HG03095 (cell line): ENCODE data around the gene NUTF2.

Experiments
- ATAC-seq: cut with Tn5 transposase; IDR thresholded peaks from one replicate; pipeline ENCODE4 v1.9.1; 2021; ENCODE audit warnings: moderate library complexity; ENCODE audit not compliant: unreplicated experiment

Gene NUTF2

DNA sequence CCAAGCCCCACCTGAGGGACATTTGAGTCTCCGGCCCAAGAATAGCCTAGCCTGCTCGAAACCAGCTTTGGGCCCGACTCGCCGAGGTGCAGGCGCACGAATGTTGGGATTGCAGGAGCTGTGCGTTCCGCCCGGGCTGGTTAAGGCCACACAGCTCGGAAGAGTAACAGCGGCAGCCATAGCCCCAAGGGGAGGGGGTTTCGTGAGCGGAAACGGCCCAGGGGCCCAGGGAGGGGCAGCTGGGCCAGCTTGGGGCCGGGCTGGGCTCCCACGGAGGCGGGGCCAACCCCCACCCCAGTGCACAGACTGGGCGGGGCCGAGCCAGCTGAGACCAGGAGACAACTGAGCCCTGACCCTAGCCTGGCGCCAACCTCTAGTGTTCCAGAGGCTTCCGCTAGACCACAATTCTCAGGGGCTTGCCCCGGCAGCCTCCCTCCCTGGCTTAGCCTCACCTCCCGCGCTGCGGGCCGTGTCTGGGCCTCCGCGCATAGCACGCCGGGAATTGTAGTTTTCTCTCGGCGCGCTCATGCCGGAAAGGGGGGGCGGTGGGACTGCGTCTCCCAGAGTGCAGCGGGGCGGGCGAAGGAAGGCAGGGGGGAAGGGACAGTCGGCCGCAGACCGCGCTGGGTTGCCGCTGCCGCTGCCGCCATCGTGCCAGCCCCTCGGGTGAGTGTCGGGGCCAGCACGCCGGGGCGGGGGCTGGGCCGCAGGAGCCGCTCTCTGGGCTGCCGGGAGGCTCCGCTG, at the start of gene NUTF2:
TSS of gene NUTF2 (plus strand) at position 614 of the 744 bp plus-strand sequence. CDS start 18,198 bp downstream, outside the sequence.
- peak; percentile 52 for ATAC-seq

DNA sequence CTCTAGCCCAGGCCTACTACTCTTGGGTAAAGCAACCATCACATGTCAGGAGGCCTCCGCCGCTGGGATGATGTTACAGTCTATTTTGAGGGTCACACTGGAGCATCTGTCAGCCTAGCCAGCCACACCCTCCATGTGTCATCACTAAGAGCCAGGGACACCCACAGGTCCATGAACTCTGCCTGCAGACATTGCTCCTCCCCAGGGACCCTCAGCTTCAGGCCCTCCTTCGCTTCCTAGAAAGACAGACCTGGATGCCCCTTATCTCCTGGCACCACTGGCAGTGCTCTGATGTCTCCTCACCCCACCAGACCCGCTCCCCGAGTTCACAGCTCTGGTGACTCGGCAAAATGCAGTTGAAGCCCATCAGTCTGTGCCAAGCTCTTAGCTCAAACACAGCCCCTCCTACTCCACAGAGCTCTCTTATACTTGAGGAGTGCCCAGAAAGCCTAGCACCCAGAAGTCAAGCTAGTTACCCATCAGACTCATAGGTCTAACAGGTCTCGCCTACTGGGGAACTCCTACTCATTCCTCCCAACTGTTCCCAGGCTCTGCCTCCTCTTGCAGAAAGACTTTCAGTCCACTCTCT, 46.3 kb upstream of the NUTF2 start:
- ATAC-seq: no peak

DNA sequence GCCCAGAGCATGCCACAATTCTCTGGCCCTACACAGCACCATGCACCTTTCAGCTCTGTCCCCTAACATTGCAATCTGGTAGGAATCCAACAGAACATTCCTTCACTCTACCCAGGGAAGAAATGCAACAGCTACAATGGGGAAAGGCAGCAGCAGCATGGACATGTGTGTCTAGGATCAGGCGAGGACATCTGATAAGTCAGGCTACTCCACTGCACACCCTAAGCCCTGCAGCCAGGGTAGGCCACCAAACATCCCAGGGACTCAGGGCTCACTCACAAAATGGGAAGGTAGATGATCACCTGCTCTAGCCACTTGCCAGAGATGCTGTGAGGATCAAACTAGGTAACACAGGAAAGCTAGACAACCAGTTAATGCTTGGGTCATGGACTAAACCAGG, 45.5 kb upstream of the NUTF2 start:
- ATAC-seq: no peak

DNA sequence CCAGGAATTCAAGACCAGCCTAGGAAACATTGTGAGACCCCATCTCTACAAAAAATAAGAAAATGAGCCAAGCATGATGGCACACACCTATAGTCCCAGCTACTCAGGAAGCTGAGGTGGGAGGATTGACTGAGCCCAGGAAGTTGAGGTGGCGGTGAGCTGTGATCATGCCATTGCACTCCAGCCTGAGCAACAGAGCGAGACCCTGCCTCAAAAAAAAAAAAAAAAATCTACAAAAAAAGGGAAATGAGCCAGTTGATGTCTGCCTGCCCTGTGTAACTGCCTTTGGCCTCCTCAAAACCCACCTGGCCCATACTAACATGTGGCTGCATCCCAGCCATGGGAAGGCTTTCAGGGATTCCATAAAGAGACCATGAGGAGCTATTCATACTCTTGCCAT, 44.9 kb upstream of the NUTF2 start:
- no peak for ATAC-seq

DNA sequence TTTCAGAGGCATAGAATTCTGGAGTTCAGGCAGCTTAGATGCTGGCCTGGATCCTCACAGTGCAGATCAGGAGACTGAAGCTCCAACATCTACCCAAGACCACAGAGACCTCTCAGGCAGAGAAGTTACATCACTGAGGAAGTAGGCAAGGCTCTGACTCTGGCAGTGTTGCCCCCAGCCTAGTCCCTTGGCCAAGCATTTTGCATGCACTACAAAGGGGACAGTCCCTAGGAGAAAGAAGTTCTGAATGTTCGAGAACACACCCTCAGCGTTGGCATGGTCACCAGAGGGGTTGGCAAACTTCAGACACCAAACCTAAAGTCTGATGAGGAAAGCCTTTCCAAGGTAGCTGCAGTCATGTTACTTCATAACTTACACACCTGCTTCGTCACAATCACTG, 42.8 kb upstream of the NUTF2 start:
- ATAC-seq: no peak

DNA sequence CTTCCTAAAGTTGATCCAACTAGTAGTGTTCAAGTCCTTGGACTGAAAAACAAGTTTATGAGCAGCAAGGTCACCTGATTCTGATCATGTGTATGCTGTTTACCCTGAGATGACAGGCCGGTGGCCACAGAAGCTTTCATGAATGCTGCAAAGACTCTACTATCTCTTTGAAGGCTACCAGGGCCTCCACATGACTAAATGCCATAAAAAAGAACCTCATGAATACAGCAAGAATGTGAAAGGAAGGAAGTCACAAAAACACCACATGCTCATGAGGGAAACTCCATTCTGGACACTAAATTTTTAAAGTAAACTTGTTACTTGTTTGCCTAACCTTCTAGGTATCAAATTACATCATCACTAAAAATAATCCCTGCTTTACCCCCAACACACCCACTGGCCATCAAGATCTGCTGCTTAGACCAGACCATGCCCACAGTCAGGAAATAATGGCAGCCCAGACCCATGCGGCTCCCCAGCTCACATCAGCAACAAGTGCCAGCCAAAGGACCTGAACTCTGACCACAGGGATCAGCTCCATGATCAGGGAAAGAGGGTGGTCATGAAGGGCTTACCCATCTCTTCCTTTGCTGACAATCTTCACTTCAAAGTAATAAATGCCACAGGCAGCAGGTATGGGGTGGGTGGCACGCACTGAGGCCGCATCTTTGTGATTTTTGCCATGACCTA, 41.7 kb upstream of the NUTF2 start:
- ATAC-seq: no peak

DNA sequence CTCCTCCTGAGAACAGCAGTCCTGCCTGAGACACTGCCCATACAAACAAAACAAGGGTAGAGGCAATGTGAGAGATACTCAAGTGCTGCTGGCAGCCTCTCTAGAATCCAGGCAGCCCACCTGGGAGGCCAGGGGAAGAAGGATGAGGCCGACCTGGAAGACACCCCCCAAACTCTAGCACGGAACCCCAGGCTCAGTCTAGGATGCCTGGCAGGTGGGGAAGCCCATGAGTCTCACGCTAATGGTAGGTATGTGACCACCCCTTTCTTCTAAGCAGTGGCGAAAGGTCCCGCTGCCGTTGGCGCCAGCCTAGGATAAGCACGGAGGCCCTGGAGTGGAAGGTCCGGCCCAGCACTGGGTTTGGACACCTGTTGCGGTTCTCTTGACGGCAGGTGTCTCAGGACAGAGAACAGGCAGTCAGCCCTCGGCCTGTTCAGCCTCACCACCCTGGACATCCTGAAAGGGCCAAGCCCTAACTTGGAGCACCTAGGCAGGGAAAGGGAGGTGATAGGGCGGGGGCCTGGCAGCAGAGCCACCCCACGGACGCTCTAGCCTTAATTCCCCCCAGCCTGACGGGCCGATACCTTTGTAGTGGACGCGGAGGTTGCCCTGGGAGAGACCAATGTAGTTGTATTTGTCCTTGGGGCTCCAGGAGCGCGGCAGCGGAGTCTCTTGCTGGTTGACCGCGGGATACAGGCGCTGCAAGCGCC, 40.9 kb upstream of the NUTF2 start:
- no peak for ATAC-seq

DNA sequence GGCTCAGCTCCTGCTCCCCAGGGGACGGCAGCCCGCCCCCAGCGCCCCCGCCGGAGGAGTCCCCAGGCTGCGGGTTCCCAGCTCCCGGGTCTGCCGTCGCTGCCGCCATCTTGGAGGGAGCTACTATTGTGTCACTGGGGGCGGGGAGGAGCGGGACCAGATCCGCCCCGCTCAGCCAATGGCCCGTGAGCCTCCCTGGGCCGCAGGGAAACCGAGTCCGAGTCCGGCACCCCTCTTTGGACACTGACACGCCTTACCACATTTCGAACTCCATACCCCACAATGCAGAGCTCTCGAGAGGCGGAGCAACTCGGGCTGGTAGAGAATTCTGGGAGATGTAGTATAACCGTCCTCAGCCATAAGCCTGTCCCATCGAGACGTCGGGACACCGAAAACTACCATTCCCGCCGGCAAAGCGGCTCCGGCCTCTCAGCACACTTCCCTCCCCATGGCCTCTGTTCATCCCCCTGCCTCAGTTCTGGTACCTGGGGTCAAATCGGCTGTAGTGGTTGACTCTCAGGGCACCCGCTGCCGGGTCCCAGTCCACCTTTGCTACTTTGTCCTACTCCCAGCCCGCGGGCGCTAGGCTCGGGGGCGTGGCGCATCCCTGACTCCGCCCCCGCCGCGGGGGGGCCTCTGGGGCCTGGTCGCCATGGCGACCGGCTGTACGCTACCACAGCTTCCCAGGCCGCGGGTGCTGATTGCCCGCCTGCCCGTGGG, 40.1 kb upstream of the NUTF2 start, which contains the start of the genes RANBP10 and TSNAXIP1:
TSS of gene RANBP10 (minus strand) at position 133 of the 720 bp plus-strand sequence. CDS start at position 109, 24 bp downstream.
TSS of gene TSNAXIP1 (plus strand) at position 462 of the 720 bp plus-strand sequence. CDS start 261 bp downstream, outside the sequence.
- peak; percentile 86 for ATAC-seq

DNA sequence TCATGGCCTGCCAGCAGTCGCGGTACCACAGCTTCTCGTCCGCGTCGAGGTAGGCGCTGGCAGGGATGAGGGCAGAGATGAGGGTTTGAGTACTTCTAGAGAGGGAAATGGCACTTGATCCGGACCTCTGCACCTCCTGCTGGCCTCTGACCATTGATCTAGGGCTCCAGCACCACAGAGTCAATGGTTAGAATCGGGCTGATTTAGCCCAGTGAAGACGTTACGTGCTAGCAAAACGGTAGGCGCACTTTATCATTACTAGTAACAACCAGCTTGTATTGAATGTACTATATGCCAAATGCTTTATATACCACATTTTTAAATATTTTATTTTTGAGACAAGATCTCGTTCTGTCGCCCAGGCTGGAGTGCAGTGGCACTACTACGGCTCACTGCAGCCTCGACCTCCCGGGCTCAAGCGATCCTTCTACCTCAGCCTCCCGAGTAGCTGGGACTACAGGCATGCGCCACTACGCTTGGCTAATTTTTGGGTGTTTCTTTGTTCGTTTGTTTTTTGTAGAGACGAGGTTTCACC, 39.5 kb upstream of the NUTF2 start:
- ATAC-seq: peak; percentile 3

DNA sequence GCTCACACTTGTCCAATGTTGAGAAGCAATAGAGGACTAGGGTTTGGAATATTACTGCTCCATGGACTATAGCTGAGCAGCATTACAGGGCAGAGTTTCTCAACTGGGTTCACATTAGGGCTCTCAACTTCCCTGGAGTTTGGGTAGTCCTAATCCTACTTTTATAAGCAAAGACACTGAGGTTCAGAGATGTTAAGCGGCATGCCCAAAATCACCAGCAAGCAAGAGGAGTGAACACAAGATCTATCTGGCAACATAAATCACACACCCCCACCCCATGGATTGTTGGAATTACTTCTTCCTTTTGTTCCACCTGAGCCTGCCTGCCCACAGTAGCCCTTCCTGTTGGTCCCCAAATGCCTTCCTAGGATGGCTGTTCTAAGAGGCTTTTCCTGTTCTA, 34.8 kb upstream of the NUTF2 start:
- ATAC-seq: no peak

DNA sequence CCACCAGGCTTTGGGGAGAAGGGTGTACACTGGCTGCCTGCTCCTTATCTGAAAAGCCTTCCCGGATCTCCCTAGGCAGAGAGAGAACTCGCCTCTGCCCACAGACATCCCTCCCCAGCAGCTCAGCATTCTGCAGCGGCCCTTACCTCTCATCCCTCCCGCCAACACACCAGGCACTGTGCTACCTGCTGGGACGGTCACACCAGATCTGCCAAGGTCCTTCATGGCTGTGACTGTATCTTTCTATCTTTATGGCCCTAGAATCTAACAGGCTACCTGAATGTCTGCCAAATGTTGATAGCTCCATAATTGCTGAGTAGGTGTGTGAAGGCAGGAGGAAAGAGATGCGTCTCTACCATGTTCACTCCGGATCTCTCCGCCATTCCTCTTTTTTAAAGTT, 32.2 kb upstream of the NUTF2 start:
- no peak for ATAC-seq

DNA sequence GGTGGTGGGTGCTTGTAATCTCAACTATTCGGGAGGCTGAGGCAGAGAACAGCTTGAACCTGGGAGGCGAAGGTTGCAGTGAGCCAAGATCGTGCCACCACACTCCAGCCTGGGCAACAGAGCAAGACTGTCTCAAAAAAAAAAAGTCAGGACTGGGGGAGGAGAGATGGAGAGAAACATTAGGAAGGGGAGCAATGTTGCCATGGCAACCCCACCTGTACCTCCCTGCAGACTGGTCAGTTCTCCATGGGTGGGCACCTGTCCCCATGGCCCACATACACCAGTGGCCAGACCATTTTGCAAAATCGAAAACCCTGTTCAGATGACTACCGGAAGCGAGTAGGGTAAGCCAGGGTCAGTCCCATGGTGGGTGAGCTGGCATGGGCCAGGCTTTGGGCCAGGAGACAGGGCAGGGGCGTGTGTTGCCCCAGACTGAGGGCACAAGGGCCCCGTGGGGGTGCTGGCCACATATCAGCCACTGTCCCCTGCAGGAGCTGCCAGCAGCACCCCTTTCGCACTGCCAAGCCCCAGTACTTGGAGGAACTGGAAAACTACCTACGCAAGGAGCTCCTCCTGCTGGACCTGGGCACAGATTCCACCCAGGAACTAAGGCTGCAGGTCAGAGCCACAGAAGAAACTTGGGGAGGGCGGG, 26.0 kb upstream of the NUTF2 start:
- ATAC-seq: no peak

DNA sequence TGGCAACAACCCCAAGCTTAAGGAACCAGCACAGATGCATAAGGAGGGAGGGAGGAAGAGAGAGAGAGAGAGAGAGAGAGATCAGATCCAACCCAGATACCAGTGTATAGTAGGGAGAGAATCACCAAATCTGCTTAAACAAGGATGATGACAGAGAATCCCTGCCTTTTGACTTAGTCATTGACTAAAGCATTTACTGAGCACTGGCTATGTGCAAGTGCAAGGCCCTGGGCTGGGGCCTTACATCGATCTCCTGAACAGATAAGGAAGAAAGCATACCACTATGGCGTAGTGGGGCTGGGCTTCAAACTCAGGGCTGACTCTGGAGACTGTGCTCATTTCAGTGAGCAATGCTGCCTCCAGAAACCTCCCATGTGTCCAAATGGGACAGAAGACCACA, 24.2 kb upstream of the NUTF2 start:
- ATAC-seq: no peak

DNA sequence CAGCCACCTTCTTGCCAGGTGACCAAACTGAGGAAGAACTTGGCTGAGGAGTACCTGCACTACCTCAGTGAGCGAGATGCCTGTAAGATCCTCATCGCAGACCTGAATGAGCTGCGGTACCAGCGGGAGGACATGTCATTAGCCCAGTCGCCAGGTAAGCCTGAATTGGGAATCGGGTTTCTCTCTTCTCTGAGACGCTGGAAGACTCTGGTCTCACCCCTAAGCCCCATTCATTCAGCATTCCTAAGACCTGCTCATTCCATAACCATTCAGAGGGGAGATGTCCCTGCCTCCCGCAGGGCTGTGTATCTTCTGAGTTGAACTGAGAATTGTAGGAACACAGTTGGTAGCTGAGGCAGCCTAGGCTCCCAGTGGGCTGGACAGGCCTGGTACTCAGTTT, 21.6 kb upstream of the NUTF2 start:
- ATAC-seq: no peak

DNA sequence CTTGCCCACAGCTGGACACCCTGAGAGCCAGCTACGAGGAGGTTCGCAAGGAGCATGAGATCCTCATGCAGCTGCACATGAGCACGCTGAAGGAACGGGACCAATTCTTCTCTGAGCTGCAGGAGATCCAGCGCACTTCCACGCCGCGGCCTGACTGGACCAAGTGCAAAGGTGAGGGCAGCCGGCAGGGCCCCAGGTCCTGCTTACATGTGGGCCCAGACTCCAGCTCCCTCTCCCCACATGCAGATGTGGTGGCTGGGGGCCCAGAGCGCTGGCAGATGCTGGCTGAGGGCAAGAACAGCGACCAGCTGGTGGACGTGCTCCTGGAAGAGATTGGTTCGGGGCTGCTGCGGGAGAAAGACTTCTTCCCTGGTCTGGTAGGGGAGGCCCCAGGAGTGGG, 20.8 kb upstream of the NUTF2 start:
- ATAC-seq: no peak

DNA sequence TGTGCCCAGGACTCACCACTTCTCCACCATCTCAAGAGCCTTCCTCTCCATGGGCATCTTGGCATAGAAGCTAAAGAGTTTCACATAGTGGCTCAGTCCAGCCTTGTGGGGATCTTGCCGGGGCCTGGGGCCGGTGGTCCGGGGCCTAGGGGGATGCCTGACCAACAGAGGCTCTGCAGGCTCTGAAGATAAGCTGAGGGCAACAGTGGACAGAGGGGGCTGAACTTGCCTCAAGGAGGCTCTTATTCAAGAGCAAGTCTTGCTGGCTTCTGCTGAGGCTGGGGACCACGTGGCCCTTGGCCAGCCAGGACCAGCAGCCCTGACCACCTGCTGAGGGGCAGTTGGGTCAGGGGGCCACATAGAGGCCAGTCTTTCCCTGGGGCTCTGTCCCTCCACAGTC, 18.1 kb upstream of the NUTF2 start:
- no peak for ATAC-seq

DNA sequence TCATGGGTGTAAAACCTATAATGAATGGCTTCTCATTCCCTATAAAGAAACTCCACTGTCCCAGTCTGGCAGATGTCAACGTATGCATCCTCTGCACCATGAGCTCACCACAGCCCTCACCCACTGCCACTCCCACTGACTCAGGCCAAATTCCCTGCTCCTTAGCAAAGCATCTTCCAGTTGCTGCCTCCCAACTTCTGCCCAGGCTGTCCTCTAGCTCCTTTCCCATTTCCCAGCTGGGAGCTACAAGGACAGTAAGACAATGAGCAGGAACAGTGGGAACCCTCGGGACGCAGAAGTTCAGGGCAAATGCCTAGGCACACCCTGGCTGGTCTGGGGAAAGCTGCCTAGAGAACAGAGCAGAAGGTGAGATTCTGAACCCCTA, 13.7 kb upstream of the NUTF2 start:
- ATAC-seq: no peak

DNA sequence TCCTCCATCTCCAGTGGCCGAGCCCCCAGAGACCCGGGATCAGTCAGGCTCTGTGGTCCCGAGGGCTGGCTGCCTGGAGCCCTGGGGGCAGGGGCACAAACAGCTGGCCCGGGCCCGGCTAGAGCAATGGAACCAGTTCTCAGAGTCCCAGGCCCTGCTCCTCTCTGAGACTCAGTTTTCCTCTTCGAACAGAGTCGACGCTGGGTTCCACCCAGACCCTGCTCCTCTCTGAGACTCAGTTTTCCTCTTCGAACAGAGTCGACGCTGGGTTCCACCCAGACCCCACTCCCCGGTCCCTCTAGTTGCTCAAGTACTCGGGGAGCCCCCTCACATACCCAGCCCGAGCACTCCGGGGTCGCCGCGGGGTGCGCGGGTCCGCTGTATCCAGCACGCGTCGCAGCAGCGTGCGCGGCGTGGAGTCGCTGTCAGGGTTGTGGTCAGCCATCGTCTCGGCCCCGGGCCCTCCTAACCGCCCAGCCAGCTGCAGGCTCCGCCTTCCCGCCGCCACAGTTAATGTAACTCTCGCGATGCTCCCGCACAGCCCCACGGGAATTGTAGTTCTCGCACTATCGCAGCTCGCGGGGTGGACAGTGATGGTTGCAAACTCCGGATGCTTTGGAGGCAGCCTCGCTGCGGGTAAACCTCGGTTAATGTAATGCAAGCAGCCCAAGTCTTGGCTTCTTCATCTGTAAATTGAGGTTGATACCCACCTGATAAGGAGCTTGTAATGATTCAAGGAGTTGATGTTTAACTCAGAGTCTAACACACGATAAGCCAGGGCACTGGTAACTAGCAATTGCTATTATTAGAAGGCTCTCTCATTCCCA, 13.1 kb upstream of the NUTF2 start:
- ATAC-seq: peak; percentile 98

DNA sequence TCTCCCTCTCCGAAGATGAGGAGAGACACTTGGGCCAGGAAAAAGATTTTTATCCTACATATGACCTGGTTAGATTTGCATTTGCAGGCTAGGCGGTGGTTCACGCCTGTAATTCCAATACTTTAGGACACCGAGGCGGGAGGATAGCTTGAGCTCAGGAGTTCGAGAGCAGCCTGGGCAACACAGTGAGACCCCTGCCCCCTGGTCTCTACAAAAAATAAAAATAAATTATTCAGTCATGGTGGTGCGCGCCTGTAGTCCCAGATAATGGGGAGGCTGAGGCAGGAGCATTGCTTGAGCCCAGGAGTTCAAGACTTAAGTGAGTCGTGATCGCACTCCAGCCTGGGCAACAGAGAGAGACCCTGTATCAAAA, 12.5 kb upstream of the NUTF2 start:
- no peak for ATAC-seq
